HG02763 (cell line): ENCODE results near the gene PDE1C.

ENCODE experiments used
- ATAC-seq: cut with Tn5 transposase; IDR thresholded peaks from one replicate; pipeline ENCODE4 v1.9.1; 2021; ENCODE audit warnings: mild to moderate bottlenecking, moderate library complexity; ENCODE audit not compliant: unreplicated experiment

PDE1C gene

GRCh38 chr7:31953432-31953831 is 116.8 kb downstream of the PDE1C start:
- no peak for ATAC-seq

- no peak for ATAC-seq
Measured at GRCh38 chr7:31950091-31950755, 120.0 kb downstream of the PDE1C start.

- no peak for ATAC-seq
Measured at GRCh38 chr7:31948029-31948428, 122.2 kb downstream of the PDE1C start.

- no peak for ATAC-seq
Measured at GRCh38 chr7:31940167-31940566, 130.0 kb downstream of the PDE1C start.

GRCh38 chr7:31939076-31939475 is 131.1 kb downstream of the PDE1C start:
- no peak for ATAC-seq

GRCh38 chr7:31938650-31939049 is 131.6 kb downstream of the PDE1C start:
- ATAC-seq: no peak

- no peak for ATAC-seq
Measured at GRCh38 chr7:31937982-31938381, 132.2 kb downstream of the PDE1C start.

GRCh38 chr7:31935124-31936054 is 134.8 kb downstream of the PDE1C start:
- no peak for ATAC-seq

GRCh38 chr7:31934551-31934950 is 135.7 kb downstream of the PDE1C start:
- no peak for ATAC-seq

GRCh38 chr7:31933481-31933880 is 136.7 kb downstream of the PDE1C start:
- ATAC-seq: no peak

- no peak for ATAC-seq
Measured at GRCh38 chr7:31926991-31927584, 143.1 kb downstream of the PDE1C start.

- no peak for ATAC-seq
Measured at GRCh38 chr7:31925753-31926454, 144.3 kb downstream of the PDE1C start.

GRCh38 chr7:31924251-31924650 is 146.0 kb downstream of the PDE1C start:
- ATAC-seq: no peak

GRCh38 chr7:31922848-31923247 is 147.4 kb downstream of the PDE1C start:
- no peak for ATAC-seq

GRCh38 chr7:31921047-31921446 is 149.2 kb downstream of the PDE1C start:
- ATAC-seq: no peak

GRCh38 chr7:31919678-31920369 is 150.4 kb downstream of the PDE1C start:
- ATAC-seq: no peak

- ATAC-seq: no peak
Measured at GRCh38 chr7:31918706-31919393, 151.4 kb downstream of the PDE1C start.

- ATAC-seq: no peak
Measured at GRCh38 chr7:31917256-31917655, 153.0 kb downstream of the PDE1C start.

GRCh38 chr7:31910191-31910590 is 160.0 kb downstream of the PDE1C start:
- ATAC-seq: no peak
